ENCODE measurements around the gene USP6NL.

The USP6NL gene

GRCh38 chr10:11478807-11479206, 132.6 kb downstream of the USP6NL start:
- no peak for DNase-seq (ENCODE audit: low spot score)

GRCh38 chr10:11475831-11476434, 135.5 kb downstream of the USP6NL start:
- peak; percentile 59 for DNase-seq (ENCODE audit: low spot score)

GRCh38 chr10:11473128-11473760, 138.2 kb downstream of the USP6NL start:
- DNase-seq (ENCODE audit: low spot score): no peak

- DNase-seq (ENCODE audit: low spot score): peak; percentile 69
Observed at GRCh38 chr10:11472158-11472753, 139.2 kb downstream of the USP6NL start.

- DNase-seq (ENCODE audit: low spot score): no peak
Observed at GRCh38 chr10:11469575-11470391, 141.7 kb downstream of the USP6NL start.

- peak; percentile 39 for DNase-seq (ENCODE audit: low spot score)
Observed at GRCh38 chr10:11468126-11468742, 143.2 kb downstream of the USP6NL start.

- no peak for DNase-seq (ENCODE audit: low spot score)
Observed at GRCh38 chr10:11465406-11465805, 146.0 kb downstream of the USP6NL start.

- no peak for DNase-seq (ENCODE audit: low spot score)
Observed at GRCh38 chr10:11463111-11463510, 148.3 kb downstream of the USP6NL start.

GRCh38 chr10:11462071-11462470, 149.4 kb downstream of the USP6NL start:
- DNase-seq (ENCODE audit: low spot score): no peak

GRCh38 chr10:11457336-11457735, 154.1 kb downstream of the USP6NL start:
- no peak for DNase-seq (ENCODE audit: low spot score)

GRCh38 chr10:11454958-11455566, 156.4 kb downstream of the USP6NL start:
- no peak for DNase-seq (ENCODE audit: low spot score)

GRCh38 chr10:11454160-11454559, 157.3 kb downstream of the USP6NL start:
- DNase-seq (ENCODE audit: low spot score): no peak

GRCh38 chr10:11451640-11452260, 159.7 kb downstream of the USP6NL start:
- DNase-seq (ENCODE audit: low spot score): no peak

GRCh38 chr10:11450427-11450826, 161.0 kb downstream of the USP6NL start:
- DNase-seq (ENCODE audit: low spot score): no peak

- no peak for DNase-seq (ENCODE audit: low spot score)
Observed at GRCh38 chr10:11449761-11450160, 161.7 kb downstream of the USP6NL start.

GRCh38 chr10:11448545-11449244, 162.8 kb downstream of the USP6NL start:
- DNase-seq (ENCODE audit: low spot score): no peak

- DNase-seq (ENCODE audit: low spot score): no peak
Observed at GRCh38 chr10:11448190-11448544, 163.3 kb downstream of the USP6NL start.

GRCh38 chr10:11447586-11447985, 163.9 kb downstream of the USP6NL start:
- no peak for DNase-seq (ENCODE audit: low spot score)

- no peak for DNase-seq (ENCODE audit: low spot score)
Observed at GRCh38 chr10:11446864-11447263, 164.6 kb downstream of the USP6NL start.

GRCh38 chr10:11446133-11446532, 165.3 kb downstream of the USP6NL start:
- DNase-seq (ENCODE audit: low spot score): no peak
